ENCODE data around the gene SNED1. TPM values are rescaled to one million over a fixed set of nuclear protein-coding genes. Genes with fewer than 3 reads are reported as not detected.

The SNED1 gene
- total RNA-seq, 4 donors from 2014 or later = 16.4 to 56.2 (median 43.5) TPM

DNA sequence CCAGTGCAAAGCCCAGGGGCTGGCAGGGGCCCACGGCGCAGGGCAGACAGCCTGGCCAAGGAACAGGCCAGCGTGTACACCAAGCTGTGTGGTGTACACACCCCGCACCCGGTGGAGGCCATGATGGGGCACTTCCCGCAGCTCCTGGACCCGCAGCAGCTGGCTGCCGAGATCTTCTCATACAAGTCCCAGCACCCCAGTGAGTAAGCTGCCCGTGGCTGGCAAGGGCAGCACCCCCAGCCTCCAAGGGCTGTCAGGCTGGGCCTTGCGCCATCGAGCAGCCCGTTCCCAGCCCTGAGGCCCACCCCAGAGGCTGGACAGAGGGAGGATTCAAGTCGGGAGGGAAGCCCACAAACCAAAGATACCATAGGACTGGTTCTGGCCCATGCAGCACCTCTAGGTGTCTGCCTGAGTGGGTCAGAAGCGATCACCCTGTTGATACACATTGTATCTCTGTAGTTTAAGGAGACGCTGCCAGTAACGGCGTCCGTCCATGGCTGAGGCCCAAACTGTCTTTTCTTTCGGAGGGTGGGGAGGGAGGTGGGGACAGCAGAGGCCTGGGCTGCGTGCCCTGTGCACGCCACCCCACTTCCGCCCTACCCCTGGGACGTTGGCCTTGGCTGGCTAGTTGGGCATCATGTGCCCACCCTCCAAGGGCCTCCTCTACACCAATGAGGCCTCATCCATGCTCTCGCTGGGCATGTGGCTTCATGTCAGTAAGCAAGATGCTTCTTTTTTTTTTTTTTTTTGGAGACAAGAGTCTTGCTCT lies 120.5 kb downstream of the SNED1 start:
- no peak for DNase-seq
- Histone ChIP-seq H3K4me1 (no peaks in the 10 kb centered on the region), H3K9me3 (no peaks in the 10 kb centered on the region), H3K4me3 (no peak overlapping the region), H3K27me3 (no peaks in the 10 kb centered on the region), H3K36me3 (no peaks in the 10 kb centered on the region), H3K27ac (no peak overlapping the region)
- no peak for ATAC-seq
- in situ Hi-C loops (cut with MboI; ENCODE audit: low sequenced_read_pairs in 4 of 4) = no loop called here
- intact Hi-C loops (cut with DNase I; ENCODE audit: low total_unique reads) = no loop called here
- TF ChIP-seq, protein P1, sequence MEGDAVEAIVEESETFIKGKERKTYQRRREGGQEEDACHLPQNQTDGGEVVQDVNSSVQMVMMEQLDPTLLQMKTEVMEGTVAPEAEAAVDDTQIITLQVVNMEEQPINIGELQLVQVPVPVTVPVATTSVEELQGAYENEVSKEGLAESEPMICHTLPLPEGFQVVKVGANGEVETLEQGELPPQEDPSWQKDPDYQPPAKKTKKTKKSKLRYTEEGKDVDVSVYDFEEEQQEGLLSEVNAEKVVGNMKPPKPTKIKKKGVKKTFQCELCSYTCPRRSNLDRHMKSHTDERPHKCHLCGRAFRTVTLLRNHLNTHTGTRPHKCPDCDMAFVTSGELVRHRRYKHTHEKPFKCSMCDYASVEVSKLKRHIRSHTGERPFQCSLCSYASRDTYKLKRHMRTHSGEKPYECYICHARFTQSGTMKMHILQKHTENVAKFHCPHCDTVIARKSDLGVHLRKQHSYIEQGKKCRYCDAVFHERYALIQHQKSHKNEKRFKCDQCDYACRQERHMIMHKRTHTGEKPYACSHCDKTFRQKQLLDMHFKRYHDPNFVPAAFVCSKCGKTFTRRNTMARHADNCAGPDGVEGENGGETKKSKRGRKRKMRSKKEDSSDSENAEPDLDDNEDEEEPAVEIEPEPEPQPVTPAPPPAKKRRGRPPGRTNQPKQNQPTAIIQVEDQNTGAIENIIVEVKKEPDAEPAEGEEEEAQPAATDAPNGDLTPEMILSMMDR (IDR thresholded peaks at IDR 0.05 in 4 of 5, conservative IDR thresholded peaks at IDR 0.05 in 1 of 5) = no peak
- TF ChIP-seq POLR2A (IDR thresholded peaks at IDR 0.05) = no peak

DNA sequence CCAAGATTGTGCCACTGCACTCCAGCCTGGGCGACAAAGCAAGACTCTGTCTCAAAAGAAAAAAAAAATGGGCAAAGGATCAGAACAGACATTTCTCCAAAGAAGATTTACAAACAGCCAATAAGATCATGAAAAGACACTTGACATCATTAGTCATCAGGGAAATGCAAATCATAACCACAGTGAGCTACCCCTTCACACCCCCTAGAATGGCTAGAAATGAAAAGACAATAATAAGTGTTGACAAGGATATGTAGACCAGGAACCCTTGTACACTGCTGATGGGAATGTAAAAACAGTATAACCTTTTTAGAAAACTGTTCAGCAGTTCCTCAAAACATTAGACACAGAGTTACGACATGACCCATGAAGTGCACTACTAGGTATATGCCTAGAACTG lies 122.0 kb downstream of the SNED1 start:
- DNase-seq (no peak), ATAC-seq (no peak)
- intact Hi-C loops (cut with DNase I; ENCODE audit: low total_unique reads) (no loop called here), in situ Hi-C loops (cut with MboI; ENCODE audit: low sequenced_read_pairs in 4 of 4) (no loop called here)
- H3K4me3 ChIP-seq = no peak overlapping the region
- H3K4me1 ChIP-seq = no peaks in the 10 kb centered on the region
- H3K9me3 ChIP-seq = no peaks in the 10 kb centered on the region
- no peak for TF ChIP-seq POLR2A (IDR thresholded peaks at IDR 0.05)
- TF ChIP-seq, protein P1 (IDR thresholded peaks at IDR 0.05 in 4 of 5, conservative IDR thresholded peaks at IDR 0.05 in 1 of 5) = no peak
- no peak overlapping the region for H3K27ac ChIP-seq
- H3K36me3 ChIP-seq = no peaks in the 10 kb centered on the region
- no peaks in the 10 kb centered on the region for H3K27me3 ChIP-seq

DNA sequence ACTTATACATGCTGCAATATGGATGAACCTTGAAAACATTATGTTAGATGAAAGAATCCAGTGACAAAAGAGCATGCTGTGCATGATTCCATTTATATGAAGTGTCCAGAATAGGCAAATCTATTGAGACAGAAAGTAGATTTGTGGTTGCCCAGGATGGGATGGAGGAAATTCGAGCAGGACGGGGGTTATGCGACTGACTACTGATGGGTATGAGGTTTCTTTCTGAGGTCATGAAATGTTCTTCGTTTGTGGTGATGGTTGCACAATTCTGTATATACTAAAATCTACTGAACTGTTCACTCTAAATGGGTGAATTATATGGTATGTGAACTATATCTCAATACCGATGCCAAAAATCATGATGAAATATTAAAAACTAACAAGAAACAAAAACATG lies 122.6 kb downstream of the SNED1 start:
- Histone ChIP-seq H3K27me3 (no peaks in the 10 kb centered on the region), H3K36me3 (no peaks in the 10 kb centered on the region), H3K27ac (no peak overlapping the region), H3K4me1 (no peaks in the 10 kb centered on the region), H3K4me3 (no peak overlapping the region), H3K9me3 (no peaks in the 10 kb centered on the region)
- in situ Hi-C loops (cut with MboI; ENCODE audit: low sequenced_read_pairs in 4 of 4) (no loop called here), intact Hi-C loops (cut with DNase I; ENCODE audit: low total_unique reads) (no loop called here)
- TF ChIP-seq, protein P1 (IDR thresholded peaks at IDR 0.05 in 4 of 5, conservative IDR thresholded peaks at IDR 0.05 in 1 of 5) = no peak
- TF ChIP-seq POLR2A (IDR thresholded peaks at IDR 0.05) = no peak
- no peak for DNase-seq
- ATAC-seq = no peak

DNA sequence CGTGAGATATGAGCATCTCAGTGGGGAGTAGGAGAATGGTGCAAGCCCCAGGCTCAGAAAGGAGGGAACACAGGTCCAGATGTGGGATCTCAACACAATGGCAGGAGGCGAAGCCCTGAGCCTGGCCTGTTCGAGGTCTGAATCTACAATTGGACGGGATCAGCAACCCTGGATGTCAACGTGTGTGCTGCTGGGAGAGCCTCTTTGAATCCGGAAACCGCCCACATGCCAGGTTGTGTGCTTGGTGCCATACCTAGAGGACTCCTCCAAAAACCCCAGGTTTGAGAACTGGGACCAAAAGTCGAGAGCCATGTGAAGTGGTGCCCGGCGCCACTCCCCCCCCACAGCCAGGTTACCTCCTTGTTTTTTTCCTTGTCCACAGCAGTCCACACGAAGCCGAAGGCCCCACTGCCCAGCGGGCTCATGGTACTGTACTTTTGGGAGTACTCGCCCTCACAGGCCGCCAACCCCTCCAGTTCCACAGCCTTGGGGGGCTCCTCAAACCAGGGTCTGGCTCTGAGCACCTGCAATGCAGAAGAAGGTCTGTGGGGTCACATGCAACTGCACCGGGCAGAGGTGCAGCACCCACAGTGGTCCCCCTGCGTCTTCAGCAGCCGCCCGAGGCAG lies 124.1 kb downstream of the SNED1 start:
- no peak for ATAC-seq

More for the DNA sequence above, 124.1 kb downstream of the SNED1 start:
- Histone ChIP-seq H3K27me3 (no peaks in the 10 kb centered on the region), H3K4me3 (no peak overlapping the region), H3K36me3 (no peaks in the 10 kb centered on the region), H3K9me3 (no peaks in the 10 kb centered on the region), H3K27ac (no peak overlapping the region), H3K4me1 (no peaks in the 10 kb centered on the region)
- in situ Hi-C loops (cut with MboI; ENCODE audit: low sequenced_read_pairs in 4 of 4) (no loop called here), intact Hi-C loops (cut with DNase I; ENCODE audit: low total_unique reads) (no loop called here)
- TF ChIP-seq, protein P1 (IDR thresholded peaks at IDR 0.05 in 4 of 5, conservative IDR thresholded peaks at IDR 0.05 in 1 of 5) = no peak
- TF ChIP-seq POLR2A (IDR thresholded peaks at IDR 0.05) = no peak
- DNase-seq = no peak

All from gastrocnemius medialis (tissue), 4 donors.